Hematopoietic multipotent progenitor cell (in vitro differentiated cells): ENCODE results near the gene TUBB6. TPM values are rescaled to one million over a fixed set of nuclear protein-coding genes. Genes with fewer than 3 reads are reported as not detected.

Experiments
- DNase-seq, 3 donors: peaks; one replicate each; pipeline ENCODE4 v3.0.0-alpha.2; 2011 to 2015; ENCODE audit warnings: low read depth in 2 of 3, low spot score in 2 of 3
- total RNA-seq: library from RNA; depleted of rRNA; stranded (reverse); fragments of >200 nt; gene quantifications from one replicate; pipeline ENCODE4 v1.2.3, GENCODE V29; 2012

TUBB6 gene
- total RNA-seq, 1 donor, result 164 TPM

DNA sequence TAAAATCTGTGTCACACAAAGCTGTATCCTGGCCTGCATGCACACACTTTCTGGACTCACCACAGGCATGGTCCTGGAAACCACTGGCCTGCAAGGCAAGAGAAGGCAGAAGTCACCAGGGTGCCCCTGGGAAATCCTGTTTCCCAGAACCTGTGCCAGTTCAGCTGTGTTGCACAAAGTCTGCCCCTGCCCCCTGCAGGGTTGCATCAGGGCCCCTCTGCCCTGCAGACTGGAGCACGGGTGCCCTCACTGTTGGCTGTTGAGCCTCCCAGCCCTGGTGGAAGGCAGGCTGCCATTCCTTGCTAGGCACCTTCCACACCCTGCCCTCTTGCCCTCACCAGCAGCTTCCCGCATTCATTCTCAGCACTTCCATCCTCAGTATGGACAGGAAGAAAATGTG is 18.0 kb upstream of the TUBB6 start:
- no peak for DNase-seq

DNA sequence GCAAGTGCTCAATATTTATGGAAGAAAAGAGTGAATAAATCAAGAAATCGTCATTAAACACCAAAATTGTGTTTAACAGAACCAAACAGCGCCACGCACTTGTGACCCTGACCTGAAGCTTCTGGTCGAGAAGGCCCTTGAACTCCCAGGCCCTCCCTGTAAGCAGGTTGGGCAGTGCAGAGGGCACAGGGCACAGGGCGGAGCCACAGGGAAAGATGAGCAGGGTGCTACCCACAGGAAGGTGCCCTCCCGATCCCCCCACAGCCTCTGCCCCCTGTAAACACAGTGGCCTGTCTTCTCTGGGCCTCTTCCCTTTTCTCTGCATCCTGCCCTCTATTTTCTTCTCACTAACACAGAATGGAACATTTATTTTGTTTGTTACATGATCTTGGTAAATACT is 16.9 kb upstream of the TUBB6 start:
- DNase-seq, result no peak

DNA sequence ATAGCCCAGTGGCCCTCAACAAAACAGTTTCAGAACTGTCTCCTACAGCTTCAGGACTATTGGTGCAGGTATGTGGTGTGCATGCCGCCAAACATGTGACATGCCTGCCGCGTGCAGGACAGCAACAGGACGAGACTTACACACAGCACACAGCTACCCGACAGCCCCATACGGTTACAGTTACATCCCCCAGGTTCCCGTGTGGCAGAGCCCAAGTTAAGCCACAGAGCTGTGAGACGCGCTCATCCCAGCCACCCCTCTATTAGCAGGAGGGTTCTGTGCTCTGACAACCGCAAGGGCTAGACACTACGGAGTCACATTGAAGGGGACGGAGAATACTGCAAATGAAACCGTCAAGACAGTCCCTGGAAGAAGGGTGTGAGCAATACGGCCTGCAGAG is 16.4 kb upstream of the TUBB6 start:
- no peak for DNase-seq

DNA sequence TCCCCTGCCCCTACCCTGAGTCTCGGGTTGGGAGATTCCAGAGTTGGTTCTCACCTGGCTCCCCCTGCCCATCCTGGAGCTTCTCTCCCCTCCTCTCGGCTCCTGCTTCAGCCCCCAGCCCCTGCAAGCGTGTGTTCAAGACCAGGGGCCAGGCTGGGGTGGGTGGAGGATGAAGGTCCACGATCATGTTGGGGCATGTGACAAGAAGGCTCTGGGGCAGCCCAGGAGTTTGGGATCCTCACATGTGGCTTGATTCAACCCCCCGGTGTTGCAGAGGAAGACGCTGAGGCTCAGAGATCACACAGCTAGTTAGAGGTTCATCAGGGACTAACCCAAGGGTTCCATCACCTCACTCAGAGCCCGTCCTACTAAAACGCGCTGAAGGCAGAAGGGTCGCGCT is 14.2 kb upstream of the TUBB6 start:
- DNase-seq, result no peak

DNA sequence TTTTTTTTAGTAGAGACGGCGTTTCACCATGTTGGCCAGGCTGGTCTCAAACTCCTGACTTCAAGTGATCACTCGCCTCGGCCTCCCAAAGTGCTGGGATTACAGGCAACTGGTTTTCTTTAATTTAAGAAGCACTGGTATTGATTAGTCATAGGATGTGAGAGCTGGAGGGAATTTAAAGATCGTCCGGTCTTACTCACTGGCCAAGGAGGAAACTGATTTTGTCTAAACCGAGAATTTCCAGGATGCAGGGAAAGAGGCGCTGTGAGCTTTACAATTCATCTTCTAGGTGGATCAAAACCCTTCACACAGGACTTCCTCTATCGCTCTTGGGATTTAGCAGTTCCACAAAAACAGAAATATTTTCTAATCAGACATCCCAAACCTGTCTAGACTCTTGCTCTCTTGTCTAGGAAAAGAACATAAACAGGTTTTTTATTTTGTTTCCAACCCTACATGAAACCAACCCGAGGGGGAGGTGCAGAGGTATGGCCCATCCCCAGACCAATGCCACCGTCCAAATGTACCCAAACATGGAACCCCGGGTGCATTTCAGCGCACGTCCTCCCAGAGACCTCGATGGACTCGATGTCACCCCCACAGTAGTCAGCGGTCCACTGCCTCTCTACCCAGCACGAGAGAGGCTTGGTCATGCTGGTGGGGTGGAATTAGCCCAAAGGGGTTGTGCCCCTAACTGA is 12.5 kb upstream of the TUBB6 start:
- DNase-seq, result no peak

DNA sequence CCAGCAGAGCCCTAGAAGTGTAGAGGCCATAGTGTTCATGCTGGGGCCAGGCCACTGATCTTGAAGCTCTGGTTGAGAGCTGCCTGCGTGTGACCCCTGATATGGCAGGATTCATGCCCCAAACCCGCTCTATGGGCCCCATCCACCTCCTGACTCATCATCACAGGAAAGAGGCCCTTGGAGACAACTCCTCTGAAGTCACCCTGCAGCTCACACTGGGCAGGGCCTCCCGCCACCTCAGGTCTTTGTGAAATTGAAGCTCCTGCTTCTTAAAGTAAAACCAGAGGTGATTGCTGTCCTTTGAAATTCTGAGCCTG is 12.0 kb upstream of the TUBB6 start:
- no peak for DNase-seq

DNA sequence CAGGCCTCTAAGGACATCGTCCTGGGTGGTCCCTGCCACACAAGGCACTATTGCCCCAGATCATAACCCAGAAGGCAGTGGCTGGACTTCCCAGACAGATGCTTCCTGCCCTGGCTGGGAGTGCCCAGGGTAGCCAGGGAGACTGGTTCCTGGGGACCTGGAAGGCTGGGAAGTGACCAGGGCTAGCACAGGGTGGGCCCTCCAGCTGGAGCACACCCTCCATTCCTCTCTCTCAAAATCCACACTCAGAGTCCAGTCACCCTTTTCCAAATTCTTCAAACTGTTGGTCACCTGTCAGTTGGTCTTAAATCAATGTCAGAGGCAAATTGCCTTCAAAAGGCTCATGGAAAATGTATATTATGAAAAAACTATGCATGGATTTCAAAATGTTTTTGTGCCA is 11.6 kb upstream of the TUBB6 start:
- DNase-seq, result no peak

DNA sequence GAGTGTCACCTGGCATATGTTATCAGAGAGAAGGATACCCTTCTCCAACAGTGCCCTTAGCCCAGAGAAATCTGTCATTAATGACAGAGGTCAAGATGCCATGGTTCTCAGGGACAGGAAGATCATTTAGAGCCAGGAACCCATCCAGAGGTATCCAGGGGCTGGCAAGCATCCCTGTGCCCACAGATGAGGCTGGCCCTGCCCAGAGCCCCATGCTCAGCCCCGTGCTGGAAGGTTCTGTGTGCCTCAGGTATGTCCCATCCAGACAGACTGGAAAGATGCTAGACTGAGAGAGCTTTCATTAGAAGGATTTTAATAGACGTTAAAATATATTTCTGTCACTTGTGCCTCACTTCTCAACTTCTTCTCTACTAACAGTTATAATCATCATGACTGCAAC is 8.2 kb upstream of the TUBB6 start:
- DNase-seq, result no peak

DNA sequence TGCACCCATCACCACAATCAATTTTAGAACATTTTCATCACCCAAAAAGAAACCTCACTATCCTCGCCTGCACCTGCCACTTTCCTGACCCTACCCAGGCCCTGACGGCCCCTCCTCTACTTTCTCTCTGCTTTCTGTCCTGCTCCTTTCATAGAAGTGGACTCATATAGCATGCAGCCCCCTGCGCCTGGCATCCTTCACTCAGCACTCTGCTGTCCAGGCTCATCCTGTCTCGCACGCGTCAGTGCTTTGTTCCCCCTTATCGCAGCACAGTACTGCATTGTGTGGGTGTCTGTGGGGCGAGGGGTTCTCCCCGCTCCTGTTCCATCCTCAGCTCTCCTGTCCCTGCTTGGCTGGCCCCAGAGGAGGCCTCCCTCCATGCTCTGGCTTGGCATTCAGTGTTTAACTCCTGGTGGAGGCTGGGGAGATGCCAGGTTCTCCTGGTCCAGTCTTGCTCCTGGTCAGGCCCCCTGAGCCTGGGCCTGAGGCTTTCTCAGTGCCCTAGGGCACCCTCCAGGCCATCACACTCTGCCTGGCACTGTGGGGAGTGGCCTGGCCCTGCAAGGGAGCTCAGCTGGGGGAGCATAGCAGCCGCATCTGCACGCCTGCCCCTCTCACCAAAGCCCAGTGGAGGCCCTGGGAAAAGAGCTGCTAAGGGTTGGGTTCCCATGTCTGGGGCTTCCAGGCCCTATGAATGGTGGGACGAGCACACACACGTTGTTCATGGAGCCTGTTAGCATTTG is 6.6 kb upstream of the TUBB6 start:
- no peak for DNase-seq

DNA sequence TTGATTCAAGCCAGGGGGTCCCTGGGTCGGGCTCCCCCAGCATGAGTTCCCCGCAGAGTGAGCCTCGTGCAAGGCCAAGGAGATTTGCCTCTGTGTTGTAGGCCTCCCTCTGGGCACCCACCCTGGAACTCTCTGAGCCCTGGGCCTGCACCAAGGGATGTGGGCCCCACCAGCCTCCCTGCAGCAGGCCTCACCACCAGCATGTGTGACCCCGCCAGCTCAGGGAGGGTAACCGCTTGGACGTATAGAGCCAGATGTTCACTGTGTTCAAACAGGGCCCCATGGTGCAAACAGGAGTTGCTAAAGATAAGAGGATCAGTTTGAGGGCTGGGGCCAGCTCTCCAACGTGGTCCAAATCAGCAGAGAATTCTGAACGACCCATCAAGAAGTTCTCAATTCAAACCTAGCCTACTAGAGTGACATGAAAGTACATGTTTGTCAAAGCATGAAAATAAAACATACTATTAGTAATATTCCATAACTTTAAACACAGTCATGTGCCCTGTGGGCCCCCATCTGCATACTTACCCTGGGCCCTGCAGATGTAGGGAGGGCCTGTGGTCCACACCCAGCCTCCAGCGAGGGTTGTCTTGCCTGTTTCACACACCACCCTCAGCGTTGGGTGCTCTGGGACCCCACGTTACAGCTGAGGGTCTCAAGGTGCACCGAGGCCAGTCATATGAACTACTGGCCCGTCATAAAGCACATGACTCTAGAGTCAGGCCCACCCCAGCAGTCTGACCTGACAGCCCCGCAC is 5.5 kb upstream of the TUBB6 start:
- DNase-seq, result no peak

DNA sequence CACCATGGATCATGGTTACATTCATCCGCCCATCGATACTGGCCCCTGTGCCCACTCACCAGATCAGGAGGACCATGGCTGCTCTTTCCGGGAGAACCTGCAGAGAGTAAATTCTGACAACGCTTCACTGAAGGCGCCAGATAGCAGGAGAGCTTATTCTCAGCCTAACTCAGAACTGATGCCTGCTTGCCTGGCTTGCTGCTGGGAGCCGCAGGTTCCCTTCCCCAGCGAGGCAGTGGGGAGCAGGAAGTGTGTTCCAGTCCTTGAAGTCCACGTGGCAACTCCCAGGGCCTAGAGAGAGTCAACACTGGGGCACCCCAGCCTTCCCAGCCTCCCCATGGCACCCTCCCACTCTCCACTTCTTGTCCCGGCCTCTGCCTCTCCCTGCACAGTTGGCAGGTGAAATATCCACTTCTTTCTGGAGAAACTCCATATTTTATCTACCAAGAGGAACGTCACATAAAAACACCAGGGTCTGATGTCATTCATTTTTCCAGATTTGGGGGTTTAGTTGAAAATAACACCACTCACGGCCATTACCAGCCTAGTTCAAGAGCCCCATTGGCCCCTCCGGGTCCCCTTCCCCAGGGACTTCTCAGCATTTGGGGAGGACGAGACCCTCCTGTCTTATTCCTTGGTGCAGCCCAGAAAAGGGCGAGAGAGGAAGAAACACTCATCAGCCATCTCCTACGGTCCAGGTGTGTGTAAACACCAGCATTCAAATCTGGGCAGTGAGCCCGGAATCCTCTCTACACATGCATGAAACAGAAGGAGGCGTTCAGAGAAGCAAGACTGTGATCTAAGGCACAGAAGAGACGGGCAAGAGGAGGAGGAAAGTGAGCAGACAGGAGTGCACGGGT is 3.5 kb upstream of the TUBB6 start:
- no peak for DNase-seq

DNA sequence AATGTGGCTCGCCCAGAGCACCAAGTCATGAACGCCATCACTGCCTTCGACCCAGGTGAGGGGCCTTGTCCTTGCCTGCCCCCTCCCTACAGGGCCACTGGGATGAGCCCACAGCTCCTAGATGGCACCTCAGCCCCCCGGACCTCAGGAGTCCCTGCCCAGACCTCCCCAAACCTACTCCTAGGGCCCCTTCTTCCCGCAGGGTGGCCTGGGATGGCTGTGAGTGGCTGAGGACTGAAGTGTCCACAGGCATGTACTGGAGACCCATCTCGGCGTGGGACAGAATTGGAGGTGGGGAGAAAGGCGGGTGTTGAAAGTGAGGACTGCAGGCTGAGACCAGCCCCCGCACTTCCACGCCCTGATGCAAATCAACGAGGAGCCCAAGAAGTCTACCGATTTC is 2.8 kb upstream of the TUBB6 start:
- no peak for DNase-seq

DNA sequence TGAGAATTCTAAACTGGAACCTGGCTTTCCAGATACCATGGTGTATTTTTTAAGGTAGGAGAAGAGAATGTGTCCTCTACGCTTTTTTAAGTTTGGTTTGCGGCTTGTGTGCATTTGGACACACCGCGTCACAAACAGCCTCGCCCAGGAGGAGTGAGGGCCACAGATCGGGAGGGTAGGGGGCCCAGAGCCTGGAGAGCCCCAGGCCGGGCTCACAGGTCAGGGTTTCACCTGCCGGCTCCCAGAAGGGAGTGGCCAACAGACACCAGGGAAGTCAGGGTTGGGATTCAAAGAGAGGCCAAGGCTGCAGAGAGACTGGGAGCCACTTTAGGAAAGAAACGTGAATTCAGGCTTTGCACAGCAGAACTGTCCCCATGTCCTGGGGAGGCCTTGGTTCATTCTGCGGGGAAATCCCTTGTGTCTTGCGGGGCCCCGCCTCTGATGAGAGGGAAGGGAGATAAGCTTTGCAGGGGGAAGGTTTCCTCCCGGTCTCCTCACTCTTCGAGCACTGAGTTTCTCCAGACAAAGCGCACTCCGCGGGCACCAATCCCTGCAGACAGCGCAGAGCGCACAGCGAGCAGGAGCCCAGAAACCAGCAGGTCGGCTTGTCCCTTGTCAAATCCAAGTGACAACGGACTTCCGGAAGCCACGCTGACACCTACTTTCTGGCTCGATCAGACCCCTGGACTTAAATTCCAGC is 2.0 kb upstream of the TUBB6 start:
- DNase-seq, result no peak

DNA sequence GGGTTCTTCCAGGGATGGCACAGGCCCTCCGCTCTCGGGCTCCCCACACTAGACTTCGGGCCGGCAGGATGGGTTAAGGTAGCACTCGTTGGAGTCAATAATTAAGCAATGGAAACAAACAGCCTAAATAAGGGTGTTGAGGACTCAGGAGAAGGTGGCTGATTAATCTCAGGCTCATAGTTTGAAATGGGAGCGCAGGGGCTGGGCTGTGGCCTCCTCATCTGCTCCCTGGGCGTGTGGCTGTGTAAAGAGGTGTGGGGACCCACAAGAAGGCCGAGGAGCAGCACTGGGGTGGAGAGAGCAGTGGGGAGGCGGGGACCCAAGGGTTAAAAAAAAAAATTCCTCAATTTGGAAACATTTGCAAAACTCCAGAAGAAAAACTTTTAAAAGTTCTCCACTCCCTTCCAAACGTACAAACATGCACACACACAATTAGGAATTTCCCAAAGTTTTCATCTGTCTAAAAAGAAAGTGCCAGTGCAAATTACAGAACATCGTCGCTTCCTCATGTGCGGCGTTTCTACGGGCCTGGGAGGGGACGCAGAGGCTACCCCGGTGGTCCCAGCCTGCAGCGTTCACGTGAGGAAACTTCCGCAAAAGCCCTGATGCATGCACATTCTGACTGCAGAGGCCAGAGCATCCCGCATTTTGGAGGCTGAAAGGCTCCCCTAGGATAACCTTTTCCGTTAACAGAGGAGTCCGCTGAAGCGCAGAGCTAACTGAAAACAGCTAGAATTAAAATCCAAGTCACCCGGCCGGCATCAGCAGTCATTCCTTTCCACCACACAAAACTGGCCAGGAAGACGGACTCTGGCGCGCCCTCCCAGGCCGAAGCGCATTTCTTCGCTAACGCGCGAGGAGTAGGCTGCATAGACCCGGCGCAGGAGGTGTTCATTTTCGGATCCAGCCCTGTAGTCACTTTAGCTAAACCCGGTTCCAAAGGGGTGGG is 1.0 kb upstream of the TUBB6 start:
- peak in 2 of 3 donors; percentile 52 to 63 for DNase-seq

DNA sequence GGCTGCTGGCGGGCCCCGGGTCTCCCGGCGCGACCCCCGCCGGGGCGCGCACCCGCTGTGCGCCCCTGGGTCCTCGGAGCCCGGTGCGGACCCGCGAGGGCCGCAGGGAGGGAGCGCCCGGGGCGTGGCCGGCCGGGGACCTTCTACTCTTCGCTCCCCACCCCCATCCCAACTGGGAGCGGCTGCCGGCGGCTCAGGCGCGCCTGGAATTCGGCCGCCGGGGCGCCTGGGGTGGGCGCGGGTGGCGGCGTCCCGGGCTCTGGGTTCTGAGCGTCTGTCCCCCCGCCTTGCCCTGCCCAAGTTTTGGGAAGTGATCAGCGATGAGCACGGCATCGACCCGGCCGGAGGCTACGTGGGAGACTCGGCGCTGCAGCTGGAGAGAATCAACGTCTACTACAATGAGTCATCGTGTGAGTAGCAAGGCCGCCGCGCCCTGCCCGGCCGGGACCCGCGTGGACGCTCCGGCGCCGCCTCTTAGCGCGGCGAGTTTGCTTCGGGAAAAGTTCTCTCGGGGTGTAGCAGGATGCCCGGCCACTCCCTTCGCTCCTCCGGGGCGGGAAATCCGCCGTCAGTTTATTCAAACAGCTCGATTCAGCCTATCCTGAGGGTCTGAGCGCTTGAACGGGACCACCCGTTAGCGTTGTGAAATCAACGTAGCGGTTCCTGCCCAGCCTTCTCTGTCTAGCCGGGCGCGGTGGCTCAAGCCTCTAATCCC is 502 bp downstream of the TUBB6 start:
- DNase-seq, result peak in 2 of 3 donors; percentile 68 to 75

DNA sequence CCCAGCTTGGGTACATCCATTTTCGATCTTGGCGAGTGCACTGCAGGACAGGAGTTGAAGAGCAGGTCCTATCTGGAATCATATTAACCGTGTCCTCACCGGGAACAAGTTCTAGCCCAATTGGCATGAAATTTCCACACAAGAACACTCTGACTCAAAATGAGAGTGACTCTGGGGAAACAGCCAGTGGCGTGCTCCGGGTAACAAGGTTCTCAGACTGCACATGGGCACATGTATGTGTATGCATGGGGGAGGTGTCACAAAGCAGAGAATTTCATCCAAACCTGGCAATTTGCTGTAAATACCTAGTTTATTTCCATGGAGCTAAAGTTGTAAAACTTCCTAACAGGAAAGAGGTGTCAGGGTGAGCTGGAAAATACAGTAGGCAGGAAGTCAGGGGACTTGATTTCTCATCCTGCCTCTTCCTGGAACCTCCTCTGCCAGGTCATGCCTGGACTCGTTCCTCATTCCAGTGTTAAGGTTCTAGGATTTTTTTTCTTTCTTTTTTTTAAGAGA is 1.7 kb downstream of the TUBB6 start:
- DNase-seq, result no peak

DNA sequence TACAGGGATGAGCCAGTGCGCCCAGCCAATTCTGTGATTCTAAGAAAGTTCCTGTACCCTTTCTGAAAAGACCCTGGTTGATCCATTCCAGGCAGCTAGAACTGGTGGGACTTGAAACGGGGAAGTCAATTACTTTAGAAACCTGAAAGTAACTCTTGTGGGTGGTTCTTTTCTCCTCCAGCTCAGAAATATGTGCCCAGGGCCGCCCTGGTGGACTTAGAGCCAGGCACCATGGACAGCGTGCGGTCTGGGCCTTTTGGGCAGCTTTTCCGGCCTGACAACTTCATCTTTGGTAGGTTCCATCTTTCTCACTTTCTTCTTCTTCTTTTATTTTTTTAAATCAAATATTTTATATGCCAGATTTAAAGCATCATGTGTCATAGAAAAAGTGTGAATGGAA is 2.7 kb downstream of the TUBB6 start:
- no peak for DNase-seq

DNA sequence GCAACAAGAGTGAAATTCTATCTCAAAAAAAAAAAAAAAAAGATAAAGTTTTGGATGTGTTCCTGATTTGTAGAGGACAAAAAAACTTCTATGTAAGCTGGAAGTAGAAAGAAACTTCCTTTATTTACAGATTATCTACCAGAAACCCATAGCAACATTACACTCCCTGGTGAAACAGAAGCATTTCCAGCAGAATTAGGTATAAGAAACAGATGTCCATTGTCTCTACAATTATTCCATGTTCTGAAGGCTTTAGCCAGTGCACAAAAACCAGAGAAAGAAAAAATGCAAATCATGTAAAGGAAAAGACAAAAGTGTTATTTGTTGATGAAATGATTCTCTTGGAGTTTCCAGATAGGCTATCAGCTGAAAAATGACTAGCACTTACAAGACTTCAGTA is 4.9 kb downstream of the TUBB6 start:
- no peak for DNase-seq
